CD14-positive monocyte (primary cell): ENCODE results near the gene CIBAR2. TPM values are rescaled to one million over a fixed set of nuclear protein-coding genes. Genes with fewer than 3 reads are reported as not detected.

Experiments used
- DNase-seq, 3 donors: peaks; one replicate each; pipeline ENCODE4 v3.0.0-alpha.2; 2011 to 2022
- H2AFZ ChIP-seq: 2 replicates; pipeline ENCODE4 v1.6.0; 2012; ENCODE audit warnings: mild to moderate bottlenecking, low read depth, low read length, inconsistent platforms; ENCODE audit not compliant: insufficient read depth, poor library complexity, severe bottlenecking
- H3K27ac ChIP-seq, 2 donors: 1 replicate in 1 of 2; 2 replicates in 1 of 2; pipeline ENCODE4 v1.5.1; 2012 to 2013; ENCODE audit warnings: low read length in 2 of 2, control low read depth in 1 of 2, inconsistent platforms in 1 of 2, low read depth in 1 of 2, mild to moderate bottlenecking in 1 of 2
- H3K27me3 ChIP-seq, 2 donors: one replicate each; pipeline versions ENCODE4 v1.6.0 to v1.6.1; 2011 to 2013; ENCODE audit warnings: low read length in 2 of 2; ENCODE audit not compliant: control insufficient read depth in 2 of 2, insufficient read depth in 2 of 2
- H3K36me3 ChIP-seq, 2 donors: replicated peaks in 1 of 2; 1 replicate in 1 of 2; 2 replicates in 1 of 2; pipeline versions ENCODE4 v1.5.1 to v1.6.1; 2012 to 2013; ENCODE audit warnings: low read length in 2 of 2, control low read depth in 1 of 2, inconsistent platforms in 1 of 2, mild to moderate bottlenecking in 1 of 2; ENCODE audit not compliant: insufficient read depth in 2 of 2, control insufficient read depth in 1 of 2
- H3K4me1 ChIP-seq, 2 donors: 1 replicate in 1 of 2; 2 replicates in 1 of 2; pipeline versions ENCODE4 v1.5.1 to v1.6.1; 2012 to 2013; ENCODE audit warnings: low read length in 2 of 2, control low read depth in 1 of 2, inconsistent platforms in 1 of 2, mild to moderate bottlenecking in 1 of 2, moderate library complexity in 1 of 2; ENCODE audit not compliant: insufficient read depth in 2 of 2, control insufficient read depth in 1 of 2
- H3K4me2 ChIP-seq: replicated peaks from 2 replicates; pipeline ENCODE3; 2012; ENCODE audit warnings: low read length, moderate library complexity, mild to moderate bottlenecking; ENCODE audit not compliant: poor library complexity, severe bottlenecking; ENCODE audit errors: extremely low read depth
- H3K4me3 ChIP-seq, 3 experiments: fragments of 200-600 bp in 1 of 3; sonication (generic) in 1 of 3; replicated peaks in 1 of 3; 1 replicate in 2 of 3; 2 replicates in 1 of 3; pipeline ENCODE4 v1.5.1; 2011 to 2013; ENCODE audit warnings: low read length in 3 of 3, mild to moderate bottlenecking in 3 of 3, control low read depth in 2 of 3, low read depth in 2 of 3, inconsistent platforms in 1 of 3, moderate library complexity in 1 of 3
- H3K79me2 ChIP-seq: 2 replicates; pipeline ENCODE4 v1.6.0; 2012; ENCODE audit warnings: mild to moderate bottlenecking, control low read depth, inconsistent platforms, low read length, moderate library complexity; ENCODE audit not compliant: insufficient read depth
- H3K9ac ChIP-seq: 2 replicates; pipeline ENCODE4 v1.6.0; 2017; ENCODE audit warnings: low read length, mild to moderate bottlenecking; ENCODE audit not compliant: insufficient read depth, poor library complexity, severe bottlenecking
- H3K9me3 ChIP-seq, 2 donors: replicated peaks in 1 of 2; 1 replicate in 1 of 2; 2 replicates in 1 of 2; pipeline versions ENCODE4 v1.5.1 to v1.6.1; 2012 to 2013; ENCODE audit warnings: low read length in 2 of 2, control low read depth in 1 of 2; ENCODE audit not compliant: control insufficient read depth in 1 of 2, insufficient read depth in 1 of 2
- H4K20me1 ChIP-seq: 2 replicates; pipeline ENCODE4 v1.6.0; 2012; ENCODE audit warnings: mild to moderate bottlenecking, low read length, control low read depth, moderate library complexity; ENCODE audit not compliant: insufficient read depth
- H3K27ac Mint-ChIP-seq, 7 donors: one replicate each; pipeline ENCODE4 v1.8.0; 2020; ENCODE audit warnings: mild to moderate bottlenecking in 7 of 7, mixed read lengths in 7 of 7, moderate library complexity in 6 of 7, inconsistent platforms in 2 of 7
- H3K27me3 Mint-ChIP-seq, 3 donors: one replicate each; pipeline ENCODE4 v1.8.0; 2021 to 2022; ENCODE audit warnings: low read depth in 3 of 3, mild to moderate bottlenecking in 3 of 3, mixed read lengths in 3 of 3, moderate library complexity in 3 of 3, inconsistent platforms in 1 of 3
- H3K36me3 Mint-ChIP-seq, 2 donors: one replicate each; pipeline ENCODE4 v1.8.0; 2020; ENCODE audit warnings: mixed read lengths in 2 of 2, inconsistent platforms in 1 of 2, mild to moderate bottlenecking in 1 of 2
- H3K4me1 Mint-ChIP-seq: one replicate; pipeline ENCODE4 v1.8.0; 2020; ENCODE audit warnings: mild to moderate bottlenecking, mixed read lengths
- H3K4me3 Mint-ChIP-seq, 2 donors: one replicate each; pipeline ENCODE4 v1.8.0; 2020; ENCODE audit warnings: mild to moderate bottlenecking in 2 of 2, mixed read lengths in 2 of 2, moderate library complexity in 1 of 2
- H3K9me3 Mint-ChIP-seq, 7 donors: one replicate each; pipeline ENCODE4 v1.8.0; 2020 to 2022; ENCODE audit warnings: mixed read lengths in 7 of 7, mild to moderate bottlenecking in 6 of 7, moderate library complexity in 6 of 7, inconsistent platforms in 2 of 7
- WGBS: methylation state at CpG from one replicate; pipeline ENCODE4 v1.1.5; 2013; ENCODE audit warnings: missing lambda C conversion rate; ENCODE audit not compliant: insufficient coverage; 5-methylcytosine and 5-hydroxymethylcytosine counted together
- intact Hi-C, 2 donors: fragments of 100-400 bp; cut with micrococcal nuclease; formaldehyde crosslinking; loops; one replicate each; pipeline versions ENCODE4 v1.15.0 to v1.15.1; 2023
- polyA plus RNA-seq, 3 donors: library from polyadenylated mRNA; depleted of rRNA in 1 of 3; unstranded in 2 of 3; stranded (reverse) in 1 of 3; fragments of 300-500 nt in 2 of 3; fragments of >200 nt in 1 of 3; fragmentation: Illumina TruSeq in 2 of 3; gene quantifications; 1 replicate in 2 of 3; 2 replicates in 1 of 3; pipeline ENCODE4 v1.2.3, GENCODE V29; 2012 to 2021
- TF ChIP-seq, protein P1 (sequence below): fragments of 200-600 bp; IDR thresholded peaks from one replicate; pipeline ENCODE4 v1.8.0; 2022; ENCODE audit warnings: antibody characterized with exemption, mild to moderate bottlenecking

Gene CIBAR2
- polyA plus RNA-seq, 3 donors: not detected

DNA sequence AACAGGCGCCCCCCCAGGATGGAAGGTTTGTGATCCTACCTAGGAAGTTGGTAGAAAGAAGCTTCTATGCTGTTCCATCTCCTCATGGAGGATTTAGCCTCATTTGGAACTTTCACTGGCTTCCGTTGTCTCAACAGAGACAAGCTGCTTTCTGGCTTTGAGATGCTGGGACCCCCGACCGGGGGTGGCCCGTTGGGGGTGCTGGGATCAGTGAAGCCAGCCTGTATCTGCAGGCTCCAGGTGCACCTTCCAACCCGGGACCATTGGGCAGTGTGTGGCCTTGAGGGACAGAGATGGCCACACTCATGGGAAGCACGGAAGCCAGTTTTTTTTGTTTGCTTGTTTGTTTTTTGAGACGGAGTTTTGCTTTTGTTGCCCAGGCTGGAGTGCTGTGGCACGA, 15.4 kb downstream of the CIBAR2 start:
- WGBS: 92% methylated on average over 8 of the region's 9 CpGs

DNA sequence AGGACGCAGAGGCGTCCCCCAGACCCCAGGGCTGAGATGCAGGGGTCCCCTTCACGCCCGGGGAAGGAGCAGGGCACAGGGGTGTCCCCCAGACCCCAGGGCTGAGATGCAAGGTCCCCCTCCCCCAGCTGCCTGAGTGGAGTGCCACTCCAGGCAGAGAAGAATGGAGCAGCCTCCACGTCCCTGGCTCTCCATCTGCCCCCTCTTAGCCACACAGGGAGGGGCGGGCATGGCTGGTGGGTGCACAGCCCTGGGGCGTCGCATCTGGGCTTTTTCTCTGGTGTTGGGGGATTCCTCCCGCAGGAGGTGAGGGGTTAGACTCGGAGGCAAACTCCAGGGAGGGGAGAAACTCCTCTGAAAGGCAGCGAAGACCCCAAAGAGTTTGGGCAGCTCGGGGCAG, 17.5 kb downstream of the CIBAR2 start:
- Histone ChIP-seq H3K27ac (no peak overlapping the region), H3K27me3 (no peaks in the 10 kb centered on the region), H4K20me1 (peaks cover 44% of the 10 kb centered on the region), H3K36me3 (peaks cover 8 to 14% of the 10 kb centered on the region in 2 donors), H3K4me3 (no peak overlapping the region), H3K4me2 (no peak overlapping the region), H2AFZ (no peak overlapping the region), H3K9me3 (no peaks in the 10 kb centered on the region), H3K79me2 (no peaks in the 10 kb centered on the region), H3K4me1 (peaks cover 19 to 20% of the 10 kb centered on the region in 2 donors), H3K9ac (no peak overlapping the region)
- H3K27me3 Mint-ChIP-seq: peaks cover 4 to 6% (median 5%) of the 10 kb centered on the region in 3 donors
- no peak overlapping the region for H3K4me3 Mint-ChIP-seq
- intact Hi-C loops: no loop called here
- TF ChIP-seq, protein P1, sequence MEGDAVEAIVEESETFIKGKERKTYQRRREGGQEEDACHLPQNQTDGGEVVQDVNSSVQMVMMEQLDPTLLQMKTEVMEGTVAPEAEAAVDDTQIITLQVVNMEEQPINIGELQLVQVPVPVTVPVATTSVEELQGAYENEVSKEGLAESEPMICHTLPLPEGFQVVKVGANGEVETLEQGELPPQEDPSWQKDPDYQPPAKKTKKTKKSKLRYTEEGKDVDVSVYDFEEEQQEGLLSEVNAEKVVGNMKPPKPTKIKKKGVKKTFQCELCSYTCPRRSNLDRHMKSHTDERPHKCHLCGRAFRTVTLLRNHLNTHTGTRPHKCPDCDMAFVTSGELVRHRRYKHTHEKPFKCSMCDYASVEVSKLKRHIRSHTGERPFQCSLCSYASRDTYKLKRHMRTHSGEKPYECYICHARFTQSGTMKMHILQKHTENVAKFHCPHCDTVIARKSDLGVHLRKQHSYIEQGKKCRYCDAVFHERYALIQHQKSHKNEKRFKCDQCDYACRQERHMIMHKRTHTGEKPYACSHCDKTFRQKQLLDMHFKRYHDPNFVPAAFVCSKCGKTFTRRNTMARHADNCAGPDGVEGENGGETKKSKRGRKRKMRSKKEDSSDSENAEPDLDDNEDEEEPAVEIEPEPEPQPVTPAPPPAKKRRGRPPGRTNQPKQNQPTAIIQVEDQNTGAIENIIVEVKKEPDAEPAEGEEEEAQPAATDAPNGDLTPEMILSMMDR: no peak
- no peak for DNase-seq
- H3K36me3 Mint-ChIP-seq: peaks cover 10 to 11% of the 10 kb centered on the region in 2 donors
- peaks cover 26% of the 10 kb centered on the region for H3K4me1 Mint-ChIP-seq
- 81% methylated on average over 7 of the region's 12 CpGs for WGBS
- H3K27ac Mint-ChIP-seq: peak overlapping the region in 2 of 7 donors; percentile 31 to 63
- H3K9me3 Mint-ChIP-seq: no peaks in the 10 kb centered on the region

More for the DNA sequence above, 15.4 kb downstream of the CIBAR2 start:
- Histone ChIP-seq H3K4me1 (peaks cover 11 to 13% of the 10 kb centered on the region in 2 donors), H3K27me3 (no peaks in the 10 kb centered on the region), H3K4me3 (no peak overlapping the region), H3K9ac (no peak overlapping the region), H3K36me3 (no peaks in the 10 kb centered on the region), H2AFZ (no peak overlapping the region), H3K27ac (no peak overlapping the region), H3K9me3 (no peaks in the 10 kb centered on the region), H3K79me2 (no peaks in the 10 kb centered on the region), H4K20me1 (peaks cover 25% of the 10 kb centered on the region), H3K4me2 (no peak overlapping the region)
- Mint-ChIP-seq H3K36me3 (no peaks in the 10 kb centered on the region), H3K4me3 (no peak overlapping the region), H3K4me1 (peaks cover 23% of the 10 kb centered on the region), H3K27ac (no peak overlapping the region), H3K9me3 (no peaks in the 10 kb centered on the region), H3K27me3 (peaks cover 4 to 5% (median 5%) of the 10 kb centered on the region in 3 donors)
- intact Hi-C loops: no loop called here
- DNase-seq: no peak
- TF ChIP-seq, protein P1: no peak
